GM21619 (cell line): ENCODE results near the gene LIPE.
"Not testable (repeated sequence)": the region's sequence is repeated elsewhere in the genome, so short reads cannot be mapped to it uniquely, and the experiment has no call there.

Experiments
- ATAC-seq: cut with Tn5 transposase; IDR thresholded peaks from one replicate; pipeline ENCODE4 v1.9.1; 2021; ENCODE audit not compliant: unreplicated experiment

The LIPE gene

DNA sequence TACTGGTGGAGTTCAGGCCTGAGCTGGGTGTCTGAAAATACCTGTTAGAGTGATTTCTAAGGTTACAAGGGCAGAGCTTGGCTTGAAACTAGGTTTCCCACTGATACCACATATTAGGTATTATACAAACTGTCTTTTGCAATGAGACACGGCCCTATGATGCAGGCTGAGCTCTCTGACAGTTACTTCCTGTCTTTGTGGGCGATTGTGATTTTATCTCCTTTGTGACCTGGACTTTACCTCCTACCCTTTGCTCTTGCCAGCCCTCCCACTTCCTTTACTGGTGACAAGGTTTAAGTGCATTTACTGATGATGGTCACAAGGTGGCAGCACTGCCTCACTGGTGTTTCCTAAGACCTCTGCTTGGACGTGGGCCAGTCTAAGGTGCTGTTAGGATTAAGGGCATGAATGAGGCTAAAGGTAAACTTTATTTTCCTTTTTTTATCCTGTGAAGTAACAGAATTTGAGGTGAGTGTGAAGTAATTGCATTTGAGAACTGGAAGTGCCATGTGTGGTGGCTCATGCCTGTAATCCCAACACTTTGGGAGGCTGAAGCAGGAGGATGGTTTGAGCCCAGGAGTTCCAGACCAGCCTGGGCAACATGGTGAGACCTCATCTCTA lies 23.2 kb upstream of the LIPE start:
- peak; percentile 78 for ATAC-seq

DNA sequence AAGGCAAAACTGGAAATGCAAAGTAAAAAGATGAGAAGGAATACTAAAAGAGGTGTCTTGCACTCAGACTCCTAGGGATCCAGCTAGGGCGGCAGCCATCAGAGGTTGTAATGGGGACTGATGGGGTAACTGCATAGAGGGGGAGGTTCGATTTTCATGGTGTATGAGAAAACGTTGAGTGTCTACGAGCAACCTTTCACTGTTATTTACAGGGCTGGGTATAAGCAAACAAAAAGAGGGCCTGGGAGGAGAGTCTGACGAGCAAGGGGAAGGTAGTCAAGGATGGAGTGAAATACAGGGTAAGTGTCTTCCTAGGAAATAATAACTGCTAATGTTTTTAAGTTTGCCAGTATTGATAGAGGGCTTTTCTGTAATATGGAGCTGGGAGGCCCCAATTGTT lies 21.1 kb upstream of the LIPE start:
- ATAC-seq: not testable (repeated sequence)

- no peak for ATAC-seq
Observed at GRCh38 chr19:42445948-42446347, 18.8 kb upstream of the LIPE start.

DNA sequence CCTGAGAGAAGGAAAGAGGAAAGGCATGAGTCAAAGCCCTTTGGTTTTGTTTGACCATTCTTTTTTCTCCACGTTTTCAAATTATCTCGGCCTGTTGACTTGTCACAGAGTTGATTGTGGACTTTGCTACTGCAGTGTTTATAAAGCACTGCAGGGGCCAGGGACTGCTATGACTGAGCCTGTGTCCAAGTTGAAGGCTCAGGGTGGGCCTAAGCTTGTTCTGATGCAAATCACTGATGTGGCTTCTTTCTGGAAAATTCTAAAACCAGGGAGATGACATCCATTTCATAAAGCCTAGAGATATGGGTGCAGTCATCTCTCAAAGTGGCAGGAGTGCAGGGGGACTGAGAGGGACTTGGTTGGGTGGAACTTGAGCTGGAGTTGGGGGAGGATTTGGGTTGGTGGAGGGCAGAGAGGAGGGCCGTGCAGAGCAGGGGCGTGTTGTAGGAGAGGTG lies 16.8 kb upstream of the LIPE start:
- ATAC-seq: no peak

GRCh38 chr19:42442833-42443232 lies 15.6 kb upstream of the LIPE start, which contains the start of gene CXCL17:
CXCL17 (minus strand) TSS chr19:42442946; CDS start chr19:42442832, 114 bp downstream.
- ATAC-seq: no peak

- ATAC-seq: no peak
Observed at GRCh38 chr19:42441049-42441445, 13.9 kb upstream of the LIPE start.

DNA sequence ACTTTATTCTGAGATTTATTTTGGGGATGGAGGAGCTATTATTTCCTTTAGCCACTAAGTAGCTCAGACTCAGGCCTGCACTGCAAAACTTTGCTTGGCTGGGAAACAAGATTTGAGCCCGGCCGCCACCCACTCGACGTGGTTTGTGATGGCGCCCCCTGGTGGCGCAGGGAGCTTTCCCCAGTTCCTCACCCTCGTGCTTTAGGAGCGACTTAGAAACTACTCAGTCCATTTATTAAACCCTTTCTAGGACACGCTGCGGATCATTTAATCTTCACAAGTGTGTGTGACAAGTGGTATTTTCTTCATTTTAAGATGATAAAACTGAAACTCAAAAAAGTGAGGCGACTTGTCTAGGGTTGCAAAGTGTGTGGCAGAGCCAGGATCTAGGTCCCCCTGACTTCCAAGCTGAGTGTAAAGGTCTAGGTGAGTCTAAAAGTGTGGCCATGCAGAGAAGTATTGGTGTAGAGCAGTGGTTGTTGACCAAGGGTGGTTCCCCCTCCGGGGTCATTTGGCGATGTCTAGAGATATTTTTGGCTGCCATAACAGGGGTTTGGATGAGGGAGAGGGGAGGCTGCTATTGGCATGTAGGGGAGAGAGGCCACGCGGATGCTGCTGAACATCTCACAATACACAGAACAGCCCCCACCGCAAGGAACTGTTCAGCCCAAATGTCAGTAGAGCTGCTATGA lies 13.3 kb upstream of the LIPE start:
- no peak for ATAC-seq

- ATAC-seq: no peak
Observed at GRCh38 chr19:42436006-42436405, 8.8 kb upstream of the LIPE start.

DNA sequence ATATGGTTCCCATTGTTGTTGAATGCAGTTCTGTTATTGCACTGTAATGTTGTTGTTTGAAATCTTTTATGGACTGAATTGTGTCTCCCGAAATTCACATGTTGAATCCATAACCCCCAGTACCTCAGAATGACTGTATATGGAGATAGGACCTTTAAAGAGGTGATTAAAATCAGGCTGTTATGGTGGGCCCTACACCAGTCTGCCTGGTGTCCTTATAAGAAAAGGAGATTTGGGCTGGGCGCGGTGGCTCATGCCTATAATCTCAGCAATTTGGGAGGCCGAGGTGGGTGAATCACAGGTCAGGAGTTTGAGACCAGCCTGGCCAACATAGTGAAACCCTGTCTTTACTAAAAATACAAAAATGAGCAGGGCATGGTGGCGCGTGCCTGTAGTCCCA lies 8.1 kb upstream of the LIPE start:
- ATAC-seq: no peak

DNA sequence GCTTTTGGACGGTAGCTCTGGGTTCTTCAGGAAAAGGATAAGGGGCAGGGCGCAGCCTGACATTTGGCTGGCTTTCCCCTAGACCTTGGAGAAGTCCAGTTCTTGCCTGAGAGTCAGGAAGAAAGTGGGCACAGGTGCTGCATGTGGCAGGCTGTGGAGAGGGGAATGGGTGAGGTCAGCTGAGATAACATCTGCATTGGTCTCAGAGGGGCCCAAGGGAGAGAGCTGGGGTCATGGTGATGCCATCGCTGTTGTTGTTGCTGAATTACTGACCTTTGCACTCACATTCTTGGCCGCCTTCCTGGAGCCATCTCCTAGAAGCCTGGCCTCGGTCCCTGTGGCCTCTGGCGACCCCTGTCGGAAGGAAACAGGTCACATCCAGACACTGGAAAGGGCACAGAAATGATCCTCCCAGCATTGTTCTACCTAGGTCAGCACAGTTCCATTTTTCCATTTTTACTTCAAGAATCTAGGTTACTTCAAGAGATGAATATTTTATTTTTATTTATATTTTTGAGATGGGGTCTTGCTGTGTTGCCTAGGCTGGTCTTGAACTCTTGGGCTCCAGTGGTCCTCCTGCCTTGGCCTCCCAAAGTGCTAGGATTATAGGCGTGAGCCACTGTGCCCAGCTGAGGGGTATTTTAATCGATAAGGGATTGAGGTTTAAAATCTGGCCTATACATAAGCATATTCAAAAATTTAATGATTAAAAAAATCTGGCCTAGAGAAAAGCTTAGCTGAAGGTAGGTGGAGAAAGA lies 6.5 kb upstream of the LIPE start:
- no peak for ATAC-seq

GRCh38 chr19:42431486-42431885 lies 4.3 kb upstream of the LIPE start:
- ATAC-seq: no peak

- ATAC-seq: no peak
Observed at GRCh38 chr19:42428676-42429075, 1.5 kb upstream of the LIPE start.

DNA sequence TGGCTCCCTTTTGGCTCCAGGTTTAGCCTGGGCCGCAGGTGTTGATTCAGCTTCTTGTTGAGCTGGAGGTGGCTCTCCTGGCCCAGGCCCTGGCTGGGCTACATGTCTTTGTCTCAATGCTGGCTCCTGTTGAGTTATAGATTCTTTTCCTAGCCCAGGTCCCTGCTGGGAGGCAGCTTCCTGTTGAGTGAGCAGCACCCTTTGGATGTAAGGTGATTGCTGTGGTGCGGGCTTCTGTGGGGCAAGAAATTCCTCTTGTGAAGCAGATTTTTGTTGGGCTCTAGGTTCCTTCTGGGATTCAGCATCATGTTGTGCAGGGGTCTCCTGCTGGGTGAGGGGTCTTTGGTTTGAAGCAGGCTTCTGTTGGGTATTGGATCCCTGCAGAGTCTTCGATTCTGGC lies 545 bp downstream of the LIPE start:
- ATAC-seq: no peak

DNA sequence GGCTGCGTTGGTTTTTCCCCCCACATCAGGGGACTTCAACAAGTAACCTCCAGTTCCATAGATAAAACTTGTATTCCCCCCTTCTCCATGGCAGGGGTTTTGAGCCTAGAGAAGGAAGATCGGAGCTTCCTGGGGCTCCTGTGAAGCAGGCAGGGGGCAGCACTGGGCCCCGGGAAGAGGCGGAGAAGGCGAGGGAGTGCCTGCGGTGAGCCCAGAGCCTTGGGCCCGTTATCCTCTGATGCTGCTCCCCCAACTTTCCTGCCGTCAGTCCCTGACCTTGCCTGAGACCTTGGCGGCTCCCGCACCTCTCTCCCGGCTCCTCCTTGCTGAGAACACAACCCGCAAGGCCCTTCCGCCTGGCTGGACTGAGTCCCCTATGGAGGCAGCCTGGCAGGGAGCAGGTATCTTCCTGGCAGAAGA lies 2.5 kb downstream of the LIPE start:
- ATAC-seq: no peak

DNA sequence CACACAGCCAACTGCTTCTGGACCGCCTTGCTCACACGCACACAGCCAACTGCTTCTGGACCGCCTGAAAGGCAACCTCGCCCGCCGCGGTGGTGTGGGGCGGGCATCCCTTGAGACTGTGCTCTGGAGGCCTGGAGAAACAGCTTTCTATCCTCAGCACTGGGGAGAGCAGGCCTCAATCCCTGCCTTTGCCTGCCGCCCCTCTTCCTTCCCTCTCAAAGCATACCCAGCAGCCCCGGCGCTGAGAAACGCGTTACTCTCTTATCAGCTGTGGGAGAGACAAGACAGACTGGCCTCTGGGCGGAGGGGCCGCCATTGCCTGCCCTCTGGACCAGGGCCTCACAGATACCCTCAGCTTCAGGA lies 2.9 kb downstream of the LIPE start:
- no peak for ATAC-seq

GRCh38 chr19:42423462-42424344 lies 3.5 kb downstream of the LIPE start:
- peak; percentile 83 for ATAC-seq

GRCh38 chr19:42422901-42423461 lies 4.2 kb downstream of the LIPE start:
- ATAC-seq: peak; percentile 31

DNA sequence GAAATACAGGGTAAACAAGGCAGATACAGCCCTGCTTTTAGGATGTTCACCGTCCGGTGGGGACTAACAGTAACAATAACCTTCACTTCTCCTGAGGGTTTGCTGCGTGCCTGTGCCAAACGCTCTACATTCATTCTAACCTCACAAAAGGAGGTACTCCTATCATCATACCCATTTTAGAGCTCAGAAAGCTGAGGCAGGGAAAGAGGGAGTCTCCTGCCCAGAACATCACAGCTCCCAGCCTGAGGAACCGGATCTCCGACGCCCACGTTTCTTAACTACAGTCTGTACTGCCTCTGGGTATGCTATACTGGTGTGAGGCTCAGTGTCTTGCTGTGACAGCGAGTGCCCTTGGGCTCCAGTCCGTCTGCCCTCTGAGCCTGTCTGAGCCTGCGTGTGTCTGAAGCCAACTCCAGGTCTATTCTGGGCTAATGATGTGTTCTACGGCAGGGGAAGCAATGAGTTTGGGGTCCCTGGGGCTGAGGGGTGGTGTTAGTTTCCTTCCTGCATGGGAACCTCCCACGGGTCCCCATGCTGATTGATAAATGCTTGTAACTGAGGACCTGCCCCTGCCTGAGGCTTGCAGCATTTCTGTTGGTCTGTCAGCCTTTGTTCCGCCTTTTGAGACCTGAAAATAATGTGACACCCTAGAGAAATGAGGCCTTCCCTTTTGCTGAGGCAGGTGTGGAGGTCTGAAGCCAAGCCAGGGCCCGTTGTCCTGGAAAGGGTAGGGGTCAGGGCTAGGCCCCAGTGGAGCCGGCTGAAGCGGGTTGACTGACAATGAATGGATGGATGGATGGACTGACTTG lies 4.9 kb downstream of the LIPE start:
- no peak for ATAC-seq

- no peak for ATAC-seq
Observed at GRCh38 chr19:42421591-42422031, 5.6 kb downstream of the LIPE start.

DNA sequence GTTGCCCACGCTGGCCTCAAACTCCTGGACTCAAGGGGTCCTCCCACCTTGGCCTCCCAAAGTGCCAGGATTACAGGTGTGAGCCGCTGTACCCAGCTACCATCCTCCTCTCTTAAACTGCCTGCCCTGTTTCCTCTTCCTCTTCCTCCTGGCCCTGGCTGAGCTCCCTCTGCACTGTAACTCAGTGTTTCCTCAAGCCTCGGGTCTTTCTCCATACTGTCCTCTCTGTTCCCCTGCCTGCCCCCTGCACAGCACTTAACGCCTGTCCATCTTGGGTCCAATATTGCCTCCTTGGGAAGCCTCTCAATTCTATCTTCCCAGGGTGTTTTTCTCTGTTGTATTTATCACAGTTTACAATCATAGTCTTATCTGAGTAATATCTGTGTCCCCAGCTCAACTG lies 6.1 kb downstream of the LIPE start:
- no peak for ATAC-seq
